Measurements from ENCODE around the gene FGGY.

DNA sequence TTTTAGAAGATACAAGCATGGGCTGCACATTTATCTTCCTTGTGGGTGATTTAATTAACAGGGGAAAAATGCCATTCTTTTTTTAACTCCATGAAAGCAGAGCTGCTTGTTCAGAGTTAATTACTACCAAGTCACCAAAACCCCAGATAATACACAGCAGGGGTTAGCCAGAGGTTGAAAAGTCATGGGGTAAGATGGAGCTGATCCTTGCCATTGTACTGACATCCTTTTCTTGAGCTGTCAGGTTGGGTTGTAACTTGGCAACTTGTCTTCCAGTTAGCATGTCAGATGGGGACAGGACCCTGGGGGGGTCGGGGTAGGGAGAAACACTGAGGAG lies 260.6 kb downstream of the FGGY start:
- TF ChIP-seq MYC (IDR thresholded peaks at IDR 0.05; ENCODE audit: low read depth, low read length) (no peak), POLR2AphosphoS5 (IDR thresholded peaks at IDR 0.05; ENCODE audit: insufficient read depth, low read depth, low read length) (no peak)
- TF ChIP-seq, protein P1, sequence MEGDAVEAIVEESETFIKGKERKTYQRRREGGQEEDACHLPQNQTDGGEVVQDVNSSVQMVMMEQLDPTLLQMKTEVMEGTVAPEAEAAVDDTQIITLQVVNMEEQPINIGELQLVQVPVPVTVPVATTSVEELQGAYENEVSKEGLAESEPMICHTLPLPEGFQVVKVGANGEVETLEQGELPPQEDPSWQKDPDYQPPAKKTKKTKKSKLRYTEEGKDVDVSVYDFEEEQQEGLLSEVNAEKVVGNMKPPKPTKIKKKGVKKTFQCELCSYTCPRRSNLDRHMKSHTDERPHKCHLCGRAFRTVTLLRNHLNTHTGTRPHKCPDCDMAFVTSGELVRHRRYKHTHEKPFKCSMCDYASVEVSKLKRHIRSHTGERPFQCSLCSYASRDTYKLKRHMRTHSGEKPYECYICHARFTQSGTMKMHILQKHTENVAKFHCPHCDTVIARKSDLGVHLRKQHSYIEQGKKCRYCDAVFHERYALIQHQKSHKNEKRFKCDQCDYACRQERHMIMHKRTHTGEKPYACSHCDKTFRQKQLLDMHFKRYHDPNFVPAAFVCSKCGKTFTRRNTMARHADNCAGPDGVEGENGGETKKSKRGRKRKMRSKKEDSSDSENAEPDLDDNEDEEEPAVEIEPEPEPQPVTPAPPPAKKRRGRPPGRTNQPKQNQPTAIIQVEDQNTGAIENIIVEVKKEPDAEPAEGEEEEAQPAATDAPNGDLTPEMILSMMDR (IDR thresholded peaks at IDR 0.05; ENCODE audit: extremely low read depth in 1 of 2, insufficient read depth in 1 of 2, low read depth in 1 of 2, low read length in 2 of 2) = no peak

Measured in endothelial cell of umbilical vein (primary cell).